Measurements from ENCODE around the gene NTF3. TPM values are rescaled to one million over a fixed set of nuclear protein-coding genes. Genes with fewer than 3 reads are reported as not detected.

Gene NTF3
- total RNA-seq, 1 donor from 2014 or later: 2.1 TPM

DNA sequence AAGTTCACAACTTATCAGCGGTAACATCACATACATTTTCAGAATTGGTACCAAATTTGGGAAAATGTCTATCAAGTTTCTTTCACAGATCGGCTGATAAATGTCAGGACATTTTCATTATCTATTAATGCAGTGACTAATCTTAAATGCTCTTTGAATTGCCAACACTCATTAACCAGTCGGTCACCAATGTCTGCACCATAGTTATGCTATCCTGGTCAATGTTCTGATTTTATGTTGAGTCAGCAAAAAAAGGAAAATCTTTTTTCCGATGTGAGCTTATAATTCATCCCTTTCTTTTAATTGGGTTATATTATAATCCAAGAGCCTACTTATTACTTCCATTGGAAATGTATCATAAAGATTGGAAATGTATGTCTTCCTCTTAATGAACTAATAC, 77.2 kb downstream of the NTF3 start:
- no peak for DNase-seq (ENCODE audit: low read depth)
- TF ChIP-seq, protein P1, sequence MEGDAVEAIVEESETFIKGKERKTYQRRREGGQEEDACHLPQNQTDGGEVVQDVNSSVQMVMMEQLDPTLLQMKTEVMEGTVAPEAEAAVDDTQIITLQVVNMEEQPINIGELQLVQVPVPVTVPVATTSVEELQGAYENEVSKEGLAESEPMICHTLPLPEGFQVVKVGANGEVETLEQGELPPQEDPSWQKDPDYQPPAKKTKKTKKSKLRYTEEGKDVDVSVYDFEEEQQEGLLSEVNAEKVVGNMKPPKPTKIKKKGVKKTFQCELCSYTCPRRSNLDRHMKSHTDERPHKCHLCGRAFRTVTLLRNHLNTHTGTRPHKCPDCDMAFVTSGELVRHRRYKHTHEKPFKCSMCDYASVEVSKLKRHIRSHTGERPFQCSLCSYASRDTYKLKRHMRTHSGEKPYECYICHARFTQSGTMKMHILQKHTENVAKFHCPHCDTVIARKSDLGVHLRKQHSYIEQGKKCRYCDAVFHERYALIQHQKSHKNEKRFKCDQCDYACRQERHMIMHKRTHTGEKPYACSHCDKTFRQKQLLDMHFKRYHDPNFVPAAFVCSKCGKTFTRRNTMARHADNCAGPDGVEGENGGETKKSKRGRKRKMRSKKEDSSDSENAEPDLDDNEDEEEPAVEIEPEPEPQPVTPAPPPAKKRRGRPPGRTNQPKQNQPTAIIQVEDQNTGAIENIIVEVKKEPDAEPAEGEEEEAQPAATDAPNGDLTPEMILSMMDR (conservative IDR thresholded peaks at IDR 0.05; ENCODE audit: low read depth, low read length): no peak
- no peak overlapping the region for H3K4me3 ChIP-seq (ENCODE audit: low read depth, low read length)

DNA sequence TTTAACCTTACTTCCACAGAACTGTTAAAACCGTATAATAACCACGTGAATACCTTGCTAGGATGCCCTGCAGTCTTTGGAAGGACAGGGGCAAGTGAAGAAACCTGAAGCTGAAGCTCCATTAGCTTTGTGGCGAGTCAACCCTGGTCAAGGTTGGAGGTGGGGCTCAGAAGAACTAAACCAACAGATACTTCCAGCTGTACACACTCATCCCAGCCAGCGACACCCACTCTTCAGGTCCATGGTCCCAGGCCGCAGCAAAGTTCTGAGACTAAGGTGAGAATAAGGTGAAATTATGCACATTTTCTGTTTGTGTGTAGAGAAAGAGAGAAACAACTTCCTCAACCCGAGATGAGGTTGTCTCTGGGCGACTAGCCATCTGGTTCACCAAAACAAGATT, 77.6 kb downstream of the NTF3 start:
- TF ChIP-seq, protein P1 (conservative IDR thresholded peaks at IDR 0.05; ENCODE audit: low read depth, low read length): no peak
- DNase-seq (ENCODE audit: low read depth): no peak
- no peak overlapping the region for H3K4me3 ChIP-seq (ENCODE audit: low read depth, low read length)

DNA sequence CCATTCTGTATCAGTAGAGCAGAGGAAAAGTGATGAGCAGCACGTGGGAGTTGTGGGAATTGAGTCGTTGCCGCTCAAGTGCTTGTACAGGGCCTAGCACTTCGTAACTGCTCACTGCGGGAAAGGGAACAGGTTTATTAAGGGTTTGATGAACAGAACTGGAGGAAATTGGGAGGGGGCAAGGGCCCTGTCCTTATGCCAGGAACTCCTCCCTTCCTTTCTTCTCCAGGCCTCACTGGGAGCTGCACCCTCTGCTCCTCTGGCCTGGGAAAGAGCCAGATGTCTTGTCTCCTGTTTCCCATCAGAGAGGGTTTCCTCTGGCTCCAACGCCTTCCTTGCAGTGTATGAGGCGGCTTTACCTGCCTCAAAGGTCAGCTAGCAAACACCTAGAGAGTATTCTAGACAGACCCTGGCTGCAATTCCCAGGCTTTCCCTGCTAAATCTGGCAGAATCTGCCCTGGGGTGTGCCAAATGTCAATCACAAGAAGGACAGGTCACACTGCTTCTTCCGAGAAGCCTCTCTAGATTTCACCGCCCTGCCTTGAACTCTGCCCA, 78.4 kb downstream of the NTF3 start:
- DNase-seq (ENCODE audit: low read depth): no peak
- no peak overlapping the region for H3K4me3 ChIP-seq (ENCODE audit: low read depth, low read length)
- TF ChIP-seq, protein P1 (conservative IDR thresholded peaks at IDR 0.05; ENCODE audit: low read depth, low read length): no peak

DNA sequence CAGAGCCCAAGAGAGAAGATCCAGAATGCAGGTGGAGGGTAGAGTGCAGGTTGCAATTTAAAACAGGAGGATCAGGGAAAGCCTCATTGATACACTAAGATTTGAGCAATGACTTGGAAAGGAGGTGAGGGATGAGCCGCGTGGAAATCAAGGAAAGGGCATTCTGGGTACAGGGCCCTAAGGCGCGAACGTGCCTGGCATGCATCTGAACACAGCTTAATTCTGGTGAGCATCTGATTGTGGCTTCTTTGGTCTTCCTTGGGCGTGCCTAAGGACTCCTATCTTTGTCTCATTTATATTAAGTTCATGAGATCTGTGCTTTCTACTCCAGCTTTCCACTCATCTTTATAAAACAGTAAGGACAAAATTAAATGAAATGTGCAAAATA, 79.3 kb downstream of the NTF3 start:
- TF ChIP-seq, protein P1 (conservative IDR thresholded peaks at IDR 0.05; ENCODE audit: low read depth, low read length): no peak
- H3K4me3 ChIP-seq (ENCODE audit: low read depth, low read length): no peak overlapping the region
- DNase-seq (ENCODE audit: low read depth): no peak

DNA sequence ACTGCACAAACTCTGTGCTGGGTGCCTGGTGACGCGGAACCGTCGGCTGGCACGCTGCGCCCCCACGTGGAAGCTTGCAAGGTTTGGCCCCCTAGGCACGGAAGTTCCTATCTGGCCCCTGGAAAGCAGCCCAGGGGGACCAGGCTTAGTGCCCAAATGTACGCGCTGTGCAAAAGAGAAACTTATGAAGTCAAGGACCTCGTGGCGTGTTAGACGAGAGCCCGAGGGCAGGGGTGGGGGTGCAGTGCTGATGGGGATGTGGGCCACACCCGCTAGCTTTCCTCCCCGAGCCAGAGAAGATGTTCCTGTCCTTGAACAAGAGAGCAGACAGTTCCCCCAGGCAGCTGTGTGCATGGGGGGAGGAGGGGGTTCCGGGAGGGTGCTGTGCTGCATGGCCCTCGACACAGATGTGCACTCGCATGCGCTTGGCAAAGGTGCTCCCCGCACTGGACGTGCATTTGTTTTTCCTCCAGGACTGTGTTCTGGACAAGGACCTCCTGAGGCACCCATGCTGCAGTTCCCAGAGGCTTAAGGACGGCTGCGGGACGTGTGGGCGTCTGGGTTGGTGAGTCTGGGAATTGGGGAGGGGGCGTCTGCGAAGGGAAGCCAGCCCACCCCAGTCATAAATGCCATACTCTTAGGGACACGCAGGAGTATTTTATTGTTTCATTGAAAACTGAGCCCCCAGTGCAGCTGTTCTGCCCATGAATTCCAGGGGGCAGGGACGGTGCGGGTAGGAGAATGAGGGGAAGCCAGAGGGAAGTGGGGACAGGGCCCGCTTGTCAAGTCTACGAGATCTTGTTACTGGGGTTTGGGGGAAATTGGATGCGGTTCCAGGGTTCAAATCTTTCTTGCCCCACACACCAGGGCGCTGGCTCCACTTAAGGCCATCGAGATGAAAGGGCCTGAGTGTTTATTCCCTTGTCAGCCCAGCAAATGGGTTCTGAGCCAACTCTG, 80.0 kb downstream of the NTF3 start:
- TF ChIP-seq, protein P1 (conservative IDR thresholded peaks at IDR 0.05; ENCODE audit: low read depth, low read length): peak; percentile 60
- no peak overlapping the region for H3K4me3 ChIP-seq (ENCODE audit: low read depth, low read length)
- no peak for DNase-seq (ENCODE audit: low read depth)

DNA sequence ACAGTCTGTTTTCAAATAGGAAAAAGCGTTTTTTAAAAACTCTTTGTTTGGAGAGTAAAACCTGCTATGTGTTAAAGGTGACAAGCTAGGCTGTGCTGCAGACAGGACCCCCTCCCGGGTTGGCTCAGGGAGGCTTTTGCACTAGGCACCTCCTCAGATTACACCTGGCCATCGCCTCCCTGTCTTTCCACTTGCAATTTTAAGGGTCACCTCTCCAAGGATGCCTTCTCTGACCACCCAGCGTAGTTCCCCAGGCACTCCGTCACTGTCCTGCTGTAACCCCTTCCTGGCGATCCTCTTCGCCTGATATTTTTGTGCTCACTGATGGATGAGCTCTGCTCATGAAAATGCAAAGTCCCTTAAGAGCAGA, 80.7 kb downstream of the NTF3 start:
- H3K4me3 ChIP-seq (ENCODE audit: low read depth, low read length): no peak overlapping the region
- TF ChIP-seq, protein P1 (conservative IDR thresholded peaks at IDR 0.05; ENCODE audit: low read depth, low read length): no peak
- DNase-seq (ENCODE audit: low read depth): no peak
